Endothelial cell of umbilical vein (primary cell): ENCODE data around the gene HDAC4. TPM values are rescaled to one million over a fixed set of nuclear protein-coding genes. Genes with fewer than 3 reads are reported as not detected.

ENCODE experiments used
- BruUV-seq: library from RNA; stranded (reverse); fragments of 400-500 nt; replicated peaks from 2 replicates; lab custom pipeline; 2021; lab: Mats Ljungman, UMichigan
- CTCF ChIA-PET: fragments of 300-600, 350-600 bp; sonication (Branson Sonifier 250); formaldehyde crosslinking; loops from one replicate; lab custom pipeline; 2021; ENCODE audit warnings: antibody characterized with exemption, inconsistent platforms; lab: Charles Lee
- POLR2A ChIA-PET: fragments of 300-600, 350-600 bp; sonication (Branson Sonifier 250); formaldehyde crosslinking; loops from one replicate; lab custom pipeline; 2021; ENCODE audit warnings: antibody characterized with exemption, inconsistent platforms; lab: Charles Lee
- DNase-seq: peaks from one replicate; pipeline ENCODE4 v3.0.0-alpha.2; 2011; ENCODE audit warnings: low read depth, low spot score
- FAIRE-seq: peaks from 2 replicates; lab custom pipeline; 2011; peaks lifted over from hg19 to GRCh38; lab: Jason Lieb, UNC
- H2AFZ ChIP-seq: 2 replicates; pipeline ENCODE4 v1.6.0; 2012; ENCODE audit warnings: low read depth, low read length, control low read depth, inconsistent platforms
- H3K27ac ChIP-seq: 2 replicates; pipeline ENCODE4 v1.5.1; 2011; ENCODE audit warnings: low read depth, mild to moderate bottlenecking, control low read depth, low read length, moderate library complexity; ENCODE audit not compliant: insufficient read depth
- H3K27me3 ChIP-seq, 2 experiments: 2 replicates each; pipeline versions ENCODE4 v1.6.0 to v1.6.1; 2011; ENCODE audit warnings: low read length in 2 of 2, mixed read lengths in 1 of 2; ENCODE audit not compliant: control insufficient read depth in 2 of 2, insufficient read depth in 2 of 2
- H3K36me3 ChIP-seq, 2 experiments: 2 replicates in 1 of 2; 3 replicates in 1 of 2; pipeline ENCODE4 v1.5.1; 2011; ENCODE audit warnings: low read length in 2 of 2, mild to moderate bottlenecking in 1 of 2, moderate library complexity in 1 of 2; ENCODE audit not compliant: control insufficient read depth in 2 of 2, insufficient read depth in 2 of 2; ENCODE audit errors: extremely low read depth in 1 of 2
- H3K4me1 ChIP-seq: 3 replicates; pipeline ENCODE4 v1.5.1; 2011; ENCODE audit warnings: mild to moderate bottlenecking, low read length; ENCODE audit not compliant: control insufficient read depth, insufficient read depth; ENCODE audit errors: extremely low read depth
- H3K4me2 ChIP-seq: 2 replicates; pipeline ENCODE4 v1.6.1; 2011; ENCODE audit warnings: low read length, control low read depth, mixed read lengths; ENCODE audit not compliant: insufficient read depth
- H3K4me3 ChIP-seq, 3 experiments: fragments of 200-600 bp in 1 of 3; sonication (generic), shearing (Covaris generic) in 1 of 3; replicated peaks in 1 of 3; 2 replicates each; pipeline ENCODE4 v1.5.1; 2011 to 2016; ENCODE audit warnings: control low read depth in 3 of 3, low read length in 3 of 3, mild to moderate bottlenecking in 2 of 3, inconsistent platforms in 1 of 3, low read depth in 1 of 3, moderate library complexity in 1 of 3; ENCODE audit not compliant: insufficient read depth in 1 of 3
- H3K79me2 ChIP-seq: 2 replicates; pipeline ENCODE4 v1.6.0; 2012; ENCODE audit warnings: low read length, inconsistent platforms; ENCODE audit not compliant: control insufficient read depth, insufficient read depth
- H3K9ac ChIP-seq: replicated peaks from 2 replicates; pipeline ENCODE3; 2011; ENCODE audit warnings: low read length, control low read depth; ENCODE audit not compliant: insufficient read depth; ENCODE audit errors: extremely low read depth
- H3K9me1 ChIP-seq: replicated peaks from 3 replicates; pipeline ENCODE4 v1.6.0; 2011; ENCODE audit warnings: mild to moderate bottlenecking, low read length; ENCODE audit not compliant: control insufficient read depth, insufficient read depth; ENCODE audit errors: extremely low read depth
- H3K9me3 ChIP-seq: replicated peaks from 2 replicates; pipeline ENCODE4 v1.5.1; 2012; ENCODE audit warnings: low read length, inconsistent platforms; ENCODE audit not compliant: control insufficient read depth, insufficient read depth
- H4K20me1 ChIP-seq: replicated peaks from 2 replicates; pipeline ENCODE3; 2011; ENCODE audit warnings: mild to moderate bottlenecking, low read length; ENCODE audit not compliant: control insufficient read depth, insufficient read depth; ENCODE audit errors: extremely low read depth
- CTCF ChIP-seq, 2 donors: IDR thresholded peaks; 1 replicate in 1 of 2; 2 replicates in 1 of 2; pipeline ENCODE4 v1.5.1; 2011; ENCODE audit warnings: low read length in 2 of 2, mild to moderate bottlenecking in 2 of 2, moderate library complexity in 2 of 2, control low read depth in 1 of 2, inconsistent platforms in 1 of 2, low read depth in 1 of 2; ENCODE audit not compliant: insufficient read depth in 1 of 2; ENCODE audit errors: extremely low read depth in 1 of 2
- EZH2 ChIP-seq: IDR thresholded peaks from 2 replicates; pipeline ENCODE4 v1.6.1; 2012; ENCODE audit warnings: borderline replicate concordance, low read depth, mild to moderate bottlenecking, moderate library complexity, low read length, inconsistent platforms; ENCODE audit not compliant: severe bottlenecking
- FOS ChIP-seq: IDR thresholded peaks from 2 replicates; pipeline ENCODE4 v1.6.1; 2011; ENCODE audit warnings: mild to moderate bottlenecking, low read length, moderate library complexity, borderline replicate concordance; ENCODE audit not compliant: insufficient read depth
- GATA2 ChIP-seq: IDR thresholded peaks from 2 replicates; pipeline ENCODE4 v1.7.0; 2011; ENCODE audit warnings: low read depth, mild to moderate bottlenecking, moderate library complexity, mixed read lengths, low read length; ENCODE audit not compliant: insufficient read length, insufficient read depth
- JUN ChIP-seq: IDR thresholded peaks from 2 replicates; pipeline ENCODE4 v1.6.1; 2011; ENCODE audit warnings: borderline replicate concordance, low read depth; ENCODE audit not compliant: insufficient read length, insufficient read depth
- MYC ChIP-seq: IDR thresholded peaks from one replicate; pipeline ENCODE4 v1.6.1; 2011; ENCODE audit warnings: mild to moderate bottlenecking, low read depth, low read length
- POLR2A ChIP-seq: IDR thresholded peaks from 2 replicates; pipeline ENCODE4 v1.6.1; 2012; ENCODE audit warnings: low read depth, mild to moderate bottlenecking, control low read depth, low read length
- POLR2AphosphoS5 ChIP-seq: IDR thresholded peaks from 2 replicates; pipeline ENCODE4 v1.6.1; 2012; ENCODE audit warnings: low read depth, mild to moderate bottlenecking, control low read depth, low read length, moderate library complexity; ENCODE audit not compliant: insufficient read depth
- dilution Hi-C: fragments of 300-500 bp; cut with MboI; formaldehyde crosslinking; loops from one replicate; pipeline ENCODE4 v1.15.0; 2019; ENCODE audit warnings: low sequenced_read_pairs; ENCODE audit not compliant: extremely low pct_ligation_motif_present
- intact Hi-C: fragments of 100-400 bp; cut with micrococcal nuclease; formaldehyde crosslinking; loops from one replicate; pipeline ENCODE4 v1.10.0; 2022
- polyA plus RNA-seq, 4 experiments: library from polyadenylated mRNA; depleted of rRNA in 3 of 4; stranded (reverse) in 3 of 4; unstranded in 1 of 4; fragments of >200 nt; gene quantifications; 2 replicates each; pipeline versions ENCODE4 v1.2.1 to v1.2.3, GENCODE V29; 2011 to 2012; ENCODE audit warnings: missing spikeins in 1 of 4
- total RNA-seq: library from RNA; stranded (reverse); gene quantifications from 2 replicates; pipeline ENCODE4 v1.2.3, GENCODE V29; 2021
- TF ChIP-seq, protein P1 (sequence below): IDR thresholded peaks from 2 replicates; pipeline ENCODE4 v1.6.1; 2011; ENCODE audit not compliant: insufficient read depth, insufficient read length

HDAC4 gene
- total and polyA plus RNA-seq, 2 donors (not counting 3 experiments of a cell fraction or from before 2014, with no cell fraction given), result 13.4 to 33.0 TPM

- H3K27ac ChIP-seq, result no peak overlapping the region
- dilution Hi-C loops (no loop called here), intact Hi-C loops (loop anchor here (10.0 kb wide), 1 partner anchor 1934 kb away; no protein-coding TSS in a partner anchor)
- H3K4me2 ChIP-seq, result no peak overlapping the region
- no peaks in the 10 kb centered on the region for H3K9me1 ChIP-seq
- H3K36me3 ChIP-seq, result no peaks in the 10 kb centered on the region
- no peak overlapping the region for H3K9ac ChIP-seq
- no peak overlapping the region for H2AFZ ChIP-seq
- ChIA-PET CTCF (no interaction called here), POLR2A (no interaction called here)
- H4K20me1 ChIP-seq, result no peaks in the 10 kb centered on the region
- DNase-seq (no peak), FAIRE-seq (no peak)
- no peaks in the 10 kb centered on the region for H3K4me1 ChIP-seq
- no peak overlapping the region for H3K4me3 ChIP-seq
- TF ChIP-seq CTCF (IDR thresholded peaks at IDR 0.05; ENCODE audit: extremely low read depth in 1 of 2, insufficient read depth in 1 of 2, low read depth in 1 of 2, low read length in 2 of 2) (no peak), MYC (no peak), POLR2AphosphoS5 (no peak), FOS (no peak), GATA2 (no peak), EZH2 (no peak), POLR2A (no peak), JUN (no peak)
- TF ChIP-seq, protein P1, sequence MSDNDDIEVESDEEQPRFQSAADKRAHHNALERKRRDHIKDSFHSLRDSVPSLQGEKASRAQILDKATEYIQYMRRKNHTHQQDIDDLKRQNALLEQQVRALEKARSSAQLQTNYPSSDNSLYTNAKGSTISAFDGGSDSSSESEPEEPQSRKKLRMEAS, result no peak
- H3K79me2 ChIP-seq, result no peaks in the 10 kb centered on the region
- no peaks in the 10 kb centered on the region for H3K9me3 ChIP-seq
- no TSS peak for BruUV-seq
- H3K27me3 ChIP-seq, result no peaks in the 10 kb centered on the region
Measured at GRCh38 chr2:239370876-239371725, 29.7 kb downstream of the HDAC4 start.
